Astrocyte of the spinal cord (primary cell): ENCODE measurements around the gene PLPP4.

ENCODE experiments used
- DNase-seq: peaks from one replicate; pipeline ENCODE4 v3.0.0; 2011; ENCODE audit warnings: low read depth, low spot score
- H3K4me3 ChIP-seq: 2 replicates; pipeline ENCODE4 v1.5.1; 2011; ENCODE audit warnings: low read depth, mild to moderate bottlenecking, low read length, moderate library complexity
- in situ Hi-C: cut with HindIII; loops from 2 replicates; pipeline ENCODE4 v1.10.0; 2017; ENCODE audit warnings: low sequenced_read_pairs
- TF ChIP-seq, protein P1 (sequence below): IDR thresholded peaks from 2 replicates; pipeline ENCODE4 v1.5.1; 2012; ENCODE audit warnings: low read depth, mild to moderate bottlenecking, low read length, inconsistent platforms

The PLPP4 gene

DNA sequence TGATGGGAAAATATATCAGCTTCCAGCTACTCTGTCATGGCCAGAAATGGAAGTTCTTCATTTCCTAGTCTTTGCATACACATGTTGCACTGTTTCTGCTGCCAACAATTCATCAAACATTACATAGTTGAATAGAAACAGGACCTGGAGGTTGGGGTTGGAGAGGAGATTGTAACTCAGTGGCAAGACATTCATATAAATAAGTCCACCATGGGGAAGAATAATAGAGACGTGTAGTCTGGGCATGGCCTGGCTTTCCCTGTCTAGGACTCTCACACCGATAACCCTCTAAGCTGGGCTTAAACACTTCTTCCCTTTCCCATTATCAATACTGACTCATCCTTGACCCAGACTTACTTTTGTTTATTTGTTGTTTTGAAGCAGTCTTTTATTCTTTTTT is 155.7 kb downstream of the PLPP4 start:
- DNase-seq = no peak
- in situ Hi-C loops = no loop called here
- no peak overlapping the region for H3K4me3 ChIP-seq
- TF ChIP-seq, protein P1, sequence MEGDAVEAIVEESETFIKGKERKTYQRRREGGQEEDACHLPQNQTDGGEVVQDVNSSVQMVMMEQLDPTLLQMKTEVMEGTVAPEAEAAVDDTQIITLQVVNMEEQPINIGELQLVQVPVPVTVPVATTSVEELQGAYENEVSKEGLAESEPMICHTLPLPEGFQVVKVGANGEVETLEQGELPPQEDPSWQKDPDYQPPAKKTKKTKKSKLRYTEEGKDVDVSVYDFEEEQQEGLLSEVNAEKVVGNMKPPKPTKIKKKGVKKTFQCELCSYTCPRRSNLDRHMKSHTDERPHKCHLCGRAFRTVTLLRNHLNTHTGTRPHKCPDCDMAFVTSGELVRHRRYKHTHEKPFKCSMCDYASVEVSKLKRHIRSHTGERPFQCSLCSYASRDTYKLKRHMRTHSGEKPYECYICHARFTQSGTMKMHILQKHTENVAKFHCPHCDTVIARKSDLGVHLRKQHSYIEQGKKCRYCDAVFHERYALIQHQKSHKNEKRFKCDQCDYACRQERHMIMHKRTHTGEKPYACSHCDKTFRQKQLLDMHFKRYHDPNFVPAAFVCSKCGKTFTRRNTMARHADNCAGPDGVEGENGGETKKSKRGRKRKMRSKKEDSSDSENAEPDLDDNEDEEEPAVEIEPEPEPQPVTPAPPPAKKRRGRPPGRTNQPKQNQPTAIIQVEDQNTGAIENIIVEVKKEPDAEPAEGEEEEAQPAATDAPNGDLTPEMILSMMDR = no peak

- H3K4me3 ChIP-seq = no peak overlapping the region
- in situ Hi-C loops = no loop called here
- TF ChIP-seq, protein P1 = no peak
- DNase-seq = no peak
These were observed 156.2 kb downstream of the PLPP4 start for GRCh38 chr10:120613180-120613579.

DNA sequence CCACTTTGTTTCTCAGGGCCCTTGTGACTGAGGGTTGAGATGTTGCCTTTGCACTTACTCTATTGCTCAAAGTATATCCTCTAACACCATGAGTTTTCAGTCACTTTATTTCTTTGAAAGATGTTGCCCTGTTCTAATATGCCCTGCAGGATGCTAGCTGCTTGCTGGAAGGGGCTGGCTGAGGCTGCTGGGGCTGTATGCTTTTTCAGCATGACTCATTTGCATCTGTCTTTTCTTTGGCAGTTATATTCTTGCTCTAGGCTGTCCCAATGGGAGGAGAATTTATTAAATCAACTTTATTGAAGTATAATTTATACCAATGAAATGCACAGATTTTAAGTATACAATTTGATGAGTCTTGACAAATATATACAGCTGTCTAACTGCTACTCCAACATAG is 157.7 kb downstream of the PLPP4 start:
- DNase-seq = peak; percentile 41
- in situ Hi-C loops = no loop called here
- TF ChIP-seq, protein P1 = no peak
- H3K4me3 ChIP-seq = no peak overlapping the region

GRCh38 chr10:120616311-120616911 is 159.4 kb downstream of the PLPP4 start:
- H3K4me3 ChIP-seq = no peak overlapping the region
- TF ChIP-seq, protein P1 = no peak
- in situ Hi-C loops = no loop called here
- no peak for DNase-seq

DNA sequence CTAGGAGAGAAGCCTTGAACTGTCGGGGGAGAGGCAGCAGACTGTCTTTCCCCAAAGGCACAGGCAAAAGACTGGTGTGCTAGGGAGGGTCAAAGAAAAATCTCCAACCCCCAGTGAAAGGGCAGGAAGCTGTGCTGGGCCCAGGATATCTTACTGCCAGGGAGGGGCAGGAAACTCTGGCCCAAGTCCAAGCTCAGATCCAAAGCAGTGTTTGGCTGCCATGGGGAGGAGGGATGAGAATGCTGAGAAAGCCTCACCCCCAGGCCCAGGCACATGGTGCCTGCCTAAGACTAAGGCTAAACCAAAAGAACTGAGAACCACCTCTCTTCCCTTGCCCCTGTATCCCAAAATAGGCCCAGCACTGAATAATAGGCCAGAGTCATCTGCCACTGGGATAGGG is 171.2 kb downstream of the PLPP4 start:
- no peak overlapping the region for H3K4me3 ChIP-seq
- TF ChIP-seq, protein P1 = no peak
- no peak for DNase-seq
- in situ Hi-C loops = no loop called here

- DNase-seq = no peak
- TF ChIP-seq, protein P1 = no peak
- in situ Hi-C loops = no loop called here
- H3K4me3 ChIP-seq = no peak overlapping the region
These were observed 173.2 kb downstream of the PLPP4 start for GRCh38 chr10:120630266-120630665.

- no peak overlapping the region for H3K4me3 ChIP-seq
- DNase-seq = no peak
- TF ChIP-seq, protein P1 = no peak
- in situ Hi-C loops = no loop called here
These were observed 175.0 kb downstream of the PLPP4 start for GRCh38 chr10:120632047-120632446.
